K562 (cell line): ENCODE measurements around the gene IFNG-AS1. TPM values are rescaled to one million over a fixed set of nuclear protein-coding genes. Genes with fewer than 3 reads are reported as not detected.

ENCODE experiments used
- ARHGAP35 ChIP-seq: fragments of 450-650 bp; IDR thresholded peaks from 2 replicates; pipeline ENCODE4 v1.6.1; 2018; ENCODE audit not compliant: partially characterized antibody
- HLTF ChIP-seq: fragments of 450-650 bp; IDR thresholded peaks from 2 replicates; pipeline ENCODE4 v1.6.1; 2016
- THRAP3 ChIP-seq: fragments of 450-650 bp; IDR thresholded peaks from 2 replicates; pipeline ENCODE4 v1.6.1; 2016; ENCODE audit warnings: mild to moderate bottlenecking, inconsistent platforms, borderline replicate concordance
- polyA plus RNA-seq, 8 experiments: library from polyadenylated mRNA; depleted of rRNA in 4 of 8; stranded (reverse) in 5 of 8; unstranded in 3 of 8; fragments of >200 nt; fragmentation: Nextera tagmentation in 2 of 8; fragmentation: Illumina TruSeq in 1 of 8; extraction: Ambion mirVana in 2 of 8; extraction: Trizol in 1 of 8; gene quantifications; 2 replicates each; pipeline versions ENCODE4 v1.2.1 to v1.2.3, GENCODE V29; 2011 to 2014; ENCODE audit warnings: inconsistent platforms in 1 of 8, missing spikeins in 1 of 8
- total RNA-seq, 7 experiments: library from RNA; depleted of rRNA in 6 of 7; stranded (reverse); fragments of >200 nt in 6 of 7; fragmentation: Illumina TruSeq in 2 of 7; extraction: Trizol in 2 of 7; gene quantifications; 2 replicates each; pipeline versions ENCODE4 v1.2.1 to v1.2.3, GENCODE V29; 2011 to 2021; ENCODE audit warnings: low replicate concordance in 1 of 7
- TF ChIP-seq, protein P1 (sequence below): fragments of 450-650 bp; IDR thresholded peaks from 2 replicates; pipeline ENCODE4 v1.6.1; 2016; ENCODE audit warnings: mild to moderate bottlenecking, moderate library complexity

The IFNG-AS1 gene
- total and polyA plus RNA-seq, 9 of the 15 experiments (the other 6 are each of a cell fraction or from before 2014, with no cell fraction given) = not detected

DNA sequence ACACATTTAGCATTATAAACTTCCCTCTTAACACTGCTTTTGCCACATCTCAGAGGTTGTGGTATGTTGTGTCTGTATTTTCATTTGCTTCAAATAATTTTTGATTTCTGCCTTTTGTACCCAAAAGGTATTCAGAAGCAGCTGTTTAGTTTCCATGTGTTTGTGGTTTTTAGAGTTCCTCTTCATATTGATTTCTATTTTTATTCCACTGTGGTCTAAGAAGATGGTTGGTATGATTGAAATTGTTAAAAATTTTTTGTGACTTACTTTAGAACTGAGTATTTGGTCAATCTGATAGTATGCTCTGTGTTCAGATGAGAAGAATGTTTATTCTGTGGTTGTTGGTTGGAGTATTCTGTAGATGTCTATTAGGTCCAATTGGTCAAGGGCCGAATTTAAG is 76.4 kb downstream of the IFNG-AS1 start (continued):
- TF ChIP-seq, protein P1, sequence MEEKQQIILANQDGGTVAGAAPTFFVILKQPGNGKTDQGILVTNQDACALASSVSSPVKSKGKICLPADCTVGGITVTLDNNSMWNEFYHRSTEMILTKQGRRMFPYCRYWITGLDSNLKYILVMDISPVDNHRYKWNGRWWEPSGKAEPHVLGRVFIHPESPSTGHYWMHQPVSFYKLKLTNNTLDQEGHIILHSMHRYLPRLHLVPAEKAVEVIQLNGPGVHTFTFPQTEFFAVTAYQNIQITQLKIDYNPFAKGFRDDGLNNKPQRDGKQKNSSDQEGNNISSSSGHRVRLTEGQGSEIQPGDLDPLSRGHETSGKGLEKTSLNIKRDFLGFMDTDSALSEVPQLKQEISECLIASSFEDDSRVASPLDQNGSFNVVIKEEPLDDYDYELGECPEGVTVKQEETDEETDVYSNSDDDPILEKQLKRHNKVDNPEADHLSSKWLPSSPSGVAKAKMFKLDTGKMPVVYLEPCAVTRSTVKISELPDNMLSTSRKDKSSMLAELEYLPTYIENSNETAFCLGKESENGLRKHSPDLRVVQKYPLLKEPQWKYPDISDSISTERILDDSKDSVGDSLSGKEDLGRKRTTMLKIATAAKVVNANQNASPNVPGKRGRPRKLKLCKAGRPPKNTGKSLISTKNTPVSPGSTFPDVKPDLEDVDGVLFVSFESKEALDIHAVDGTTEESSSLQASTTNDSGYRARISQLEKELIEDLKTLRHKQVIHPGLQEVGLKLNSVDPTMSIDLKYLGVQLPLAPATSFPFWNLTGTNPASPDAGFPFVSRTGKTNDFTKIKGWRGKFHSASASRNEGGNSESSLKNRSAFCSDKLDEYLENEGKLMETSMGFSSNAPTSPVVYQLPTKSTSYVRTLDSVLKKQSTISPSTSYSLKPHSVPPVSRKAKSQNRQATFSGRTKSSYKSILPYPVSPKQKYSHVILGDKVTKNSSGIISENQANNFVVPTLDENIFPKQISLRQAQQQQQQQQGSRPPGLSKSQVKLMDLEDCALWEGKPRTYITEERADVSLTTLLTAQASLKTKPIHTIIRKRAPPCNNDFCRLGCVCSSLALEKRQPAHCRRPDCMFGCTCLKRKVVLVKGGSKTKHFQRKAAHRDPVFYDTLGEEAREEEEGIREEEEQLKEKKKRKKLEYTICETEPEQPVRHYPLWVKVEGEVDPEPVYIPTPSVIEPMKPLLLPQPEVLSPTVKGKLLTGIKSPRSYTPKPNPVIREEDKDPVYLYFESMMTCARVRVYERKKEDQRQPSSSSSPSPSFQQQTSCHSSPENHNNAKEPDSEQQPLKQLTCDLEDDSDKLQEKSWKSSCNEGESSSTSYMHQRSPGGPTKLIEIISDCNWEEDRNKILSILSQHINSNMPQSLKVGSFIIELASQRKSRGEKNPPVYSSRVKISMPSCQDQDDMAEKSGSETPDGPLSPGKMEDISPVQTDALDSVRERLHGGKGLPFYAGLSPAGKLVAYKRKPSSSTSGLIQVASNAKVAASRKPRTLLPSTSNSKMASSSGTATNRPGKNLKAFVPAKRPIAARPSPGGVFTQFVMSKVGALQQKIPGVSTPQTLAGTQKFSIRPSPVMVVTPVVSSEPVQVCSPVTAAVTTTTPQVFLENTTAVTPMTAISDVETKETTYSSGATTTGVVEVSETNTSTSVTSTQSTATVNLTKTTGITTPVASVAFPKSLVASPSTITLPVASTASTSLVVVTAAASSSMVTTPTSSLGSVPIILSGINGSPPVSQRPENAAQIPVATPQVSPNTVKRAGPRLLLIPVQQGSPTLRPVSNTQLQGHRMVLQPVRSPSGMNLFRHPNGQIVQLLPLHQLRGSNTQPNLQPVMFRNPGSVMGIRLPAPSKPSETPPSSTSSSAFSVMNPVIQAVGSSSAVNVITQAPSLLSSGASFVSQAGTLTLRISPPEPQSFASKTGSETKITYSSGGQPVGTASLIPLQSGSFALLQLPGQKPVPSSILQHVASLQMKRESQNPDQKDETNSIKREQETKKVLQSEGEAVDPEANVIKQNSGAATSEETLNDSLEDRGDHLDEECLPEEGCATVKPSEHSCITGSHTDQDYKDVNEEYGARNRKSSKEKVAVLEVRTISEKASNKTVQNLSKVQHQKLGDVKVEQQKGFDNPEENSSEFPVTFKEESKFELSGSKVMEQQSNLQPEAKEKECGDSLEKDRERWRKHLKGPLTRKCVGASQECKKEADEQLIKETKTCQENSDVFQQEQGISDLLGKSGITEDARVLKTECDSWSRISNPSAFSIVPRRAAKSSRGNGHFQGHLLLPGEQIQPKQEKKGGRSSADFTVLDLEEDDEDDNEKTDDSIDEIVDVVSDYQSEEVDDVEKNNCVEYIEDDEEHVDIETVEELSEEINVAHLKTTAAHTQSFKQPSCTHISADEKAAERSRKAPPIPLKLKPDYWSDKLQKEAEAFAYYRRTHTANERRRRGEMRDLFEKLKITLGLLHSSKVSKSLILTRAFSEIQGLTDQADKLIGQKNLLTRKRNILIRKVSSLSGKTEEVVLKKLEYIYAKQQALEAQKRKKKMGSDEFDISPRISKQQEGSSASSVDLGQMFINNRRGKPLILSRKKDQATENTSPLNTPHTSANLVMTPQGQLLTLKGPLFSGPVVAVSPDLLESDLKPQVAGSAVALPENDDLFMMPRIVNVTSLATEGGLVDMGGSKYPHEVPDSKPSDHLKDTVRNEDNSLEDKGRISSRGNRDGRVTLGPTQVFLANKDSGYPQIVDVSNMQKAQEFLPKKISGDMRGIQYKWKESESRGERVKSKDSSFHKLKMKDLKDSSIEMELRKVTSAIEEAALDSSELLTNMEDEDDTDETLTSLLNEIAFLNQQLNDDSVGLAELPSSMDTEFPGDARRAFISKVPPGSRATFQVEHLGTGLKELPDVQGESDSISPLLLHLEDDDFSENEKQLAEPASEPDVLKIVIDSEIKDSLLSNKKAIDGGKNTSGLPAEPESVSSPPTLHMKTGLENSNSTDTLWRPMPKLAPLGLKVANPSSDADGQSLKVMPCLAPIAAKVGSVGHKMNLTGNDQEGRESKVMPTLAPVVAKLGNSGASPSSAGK = no peak
- TF ChIP-seq ARHGAP35 = no peak
- no peak for TF ChIP-seq THRAP3
- no peak for TF ChIP-seq HLTF
